Cardiac muscle cell (in vitro differentiated cells and primary cell): Measurements from ENCODE around the gene PITPNM2. TPM values are rescaled to one million over a fixed set of nuclear protein-coding genes. Genes with fewer than 3 reads are reported as not detected.
A peak's percentile ranks its signal among the peaks of the same experiment; 100 is the strongest.

Source experiments
- DNase-seq, 2 donors: peaks; one replicate each; pipeline versions ENCODE4 v3.0.0 to v3.0.0-alpha.2; 2010 to 2017; ENCODE audit warnings: low read depth in 1 of 2, low spot score in 1 of 2
- H3K27ac ChIP-seq: fragments of 200-600 bp; sonication (generic); 2 replicates; pipeline ENCODE4 v1.5.1; 2016
- H3K27me3 ChIP-seq: fragments of 200-600 bp; sonication (generic); 2 replicates; pipeline ENCODE4 v1.6.0; 2016; ENCODE audit warnings: control low read depth
- H3K36me3 ChIP-seq: fragments of 200-600 bp; sonication (generic); 2 replicates; pipeline ENCODE4 v1.5.1; 2016; ENCODE audit warnings: control low read depth
- H3K4me1 ChIP-seq: fragments of 200-600 bp; sonication (generic); 2 replicates; pipeline ENCODE4 v1.8.1; 2017; ENCODE audit warnings: low read depth, mild to moderate bottlenecking, mixed run types
- H3K4me3 ChIP-seq: fragments of 200-600 bp; sonication (generic); 2 replicates; pipeline ENCODE4 v1.5.1; 2016; ENCODE audit warnings: mild to moderate bottlenecking
- H3K9me3 ChIP-seq: fragments of 200-600 bp; sonication (generic); 2 replicates; pipeline ENCODE4 v1.5.1; 2017; ENCODE audit warnings: low read depth, mild to moderate bottlenecking, control low read depth
- polyA plus RNA-seq: library from polyadenylated mRNA; unstranded; fragments of >200 nt; fragmentation: Nextera tagmentation; extraction: Ambion mirVana; gene quantifications from 2 replicates; pipeline ENCODE4 v1.2.1, GENCODE V29; 2016
- total RNA-seq: library from RNA; depleted of rRNA; stranded (reverse); fragments of >200 nt; gene quantifications from 2 replicates; pipeline ENCODE4 v1.2.3, GENCODE V29; 2016
- TF ChIP-seq, protein P1 (sequence below): IDR thresholded peaks from 2 replicates; pipeline ENCODE4 v1.5.1; 2012; ENCODE audit warnings: low read depth, mild to moderate bottlenecking, low read length

Gene PITPNM2
- total and polyA plus RNA-seq, 2 experiments from 2014 or later: 2.9 to 5.6 TPM

GRCh38 chr12:123149501-123150274 is 1.2 kb downstream of the PITPNM2 start:
- peak in 1 of 2 donors; percentile 9 for DNase-seq
- no peaks in the 10 kb centered on the region for H3K36me3 ChIP-seq
- TF ChIP-seq, protein P1, sequence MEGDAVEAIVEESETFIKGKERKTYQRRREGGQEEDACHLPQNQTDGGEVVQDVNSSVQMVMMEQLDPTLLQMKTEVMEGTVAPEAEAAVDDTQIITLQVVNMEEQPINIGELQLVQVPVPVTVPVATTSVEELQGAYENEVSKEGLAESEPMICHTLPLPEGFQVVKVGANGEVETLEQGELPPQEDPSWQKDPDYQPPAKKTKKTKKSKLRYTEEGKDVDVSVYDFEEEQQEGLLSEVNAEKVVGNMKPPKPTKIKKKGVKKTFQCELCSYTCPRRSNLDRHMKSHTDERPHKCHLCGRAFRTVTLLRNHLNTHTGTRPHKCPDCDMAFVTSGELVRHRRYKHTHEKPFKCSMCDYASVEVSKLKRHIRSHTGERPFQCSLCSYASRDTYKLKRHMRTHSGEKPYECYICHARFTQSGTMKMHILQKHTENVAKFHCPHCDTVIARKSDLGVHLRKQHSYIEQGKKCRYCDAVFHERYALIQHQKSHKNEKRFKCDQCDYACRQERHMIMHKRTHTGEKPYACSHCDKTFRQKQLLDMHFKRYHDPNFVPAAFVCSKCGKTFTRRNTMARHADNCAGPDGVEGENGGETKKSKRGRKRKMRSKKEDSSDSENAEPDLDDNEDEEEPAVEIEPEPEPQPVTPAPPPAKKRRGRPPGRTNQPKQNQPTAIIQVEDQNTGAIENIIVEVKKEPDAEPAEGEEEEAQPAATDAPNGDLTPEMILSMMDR: no peak
- H3K27me3 ChIP-seq: peaks cover 3% of the 10 kb centered on the region
- peaks cover 23% of the 10 kb centered on the region for H3K4me1 ChIP-seq
- no peak overlapping the region for H3K27ac ChIP-seq
- H3K4me3 ChIP-seq: peak overlapping the region; percentile 71
- no peaks in the 10 kb centered on the region for H3K9me3 ChIP-seq

GRCh38 chr12:123149088-123149487 is 1.8 kb downstream of the PITPNM2 start:
- Histone ChIP-seq H3K4me1 (peaks cover 23% of the 10 kb centered on the region), H3K36me3 (no peaks in the 10 kb centered on the region), H3K27ac (no peak overlapping the region), H3K27me3 (peaks cover 3% of the 10 kb centered on the region), H3K4me3 (no peak overlapping the region), H3K9me3 (no peaks in the 10 kb centered on the region)
- peak in 1 of 2 donors; percentile 36 for DNase-seq
- TF ChIP-seq, protein P1: no peak

DNA sequence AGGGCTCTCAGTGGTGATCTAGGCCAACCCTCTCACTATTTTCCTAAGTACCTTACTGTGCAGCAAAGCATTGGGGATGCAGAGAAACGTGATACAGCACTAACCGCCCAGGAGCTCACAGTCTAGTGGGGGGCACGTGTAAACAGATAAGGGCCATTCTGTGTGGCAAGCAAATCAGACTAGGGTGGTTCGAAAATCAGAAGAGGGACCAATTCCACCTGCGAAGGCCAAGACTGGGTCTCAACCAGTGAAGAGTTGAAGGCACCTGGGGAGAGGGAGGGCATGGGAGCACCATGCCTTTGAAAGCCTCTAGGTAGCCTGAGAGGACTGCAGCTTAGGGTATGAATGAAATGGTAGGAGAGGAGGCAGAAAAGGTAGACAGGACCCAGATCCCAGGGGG is 2.2 kb downstream of the PITPNM2 start:
- TF ChIP-seq, protein P1: no peak
- no peak overlapping the region for H3K27ac ChIP-seq
- peaks cover 23% of the 10 kb centered on the region for H3K4me1 ChIP-seq
- H3K27me3 ChIP-seq: peaks cover 3% of the 10 kb centered on the region
- no peak overlapping the region for H3K4me3 ChIP-seq
- DNase-seq: no peak
- H3K36me3 ChIP-seq: no peaks in the 10 kb centered on the region
- no peaks in the 10 kb centered on the region for H3K9me3 ChIP-seq

DNA sequence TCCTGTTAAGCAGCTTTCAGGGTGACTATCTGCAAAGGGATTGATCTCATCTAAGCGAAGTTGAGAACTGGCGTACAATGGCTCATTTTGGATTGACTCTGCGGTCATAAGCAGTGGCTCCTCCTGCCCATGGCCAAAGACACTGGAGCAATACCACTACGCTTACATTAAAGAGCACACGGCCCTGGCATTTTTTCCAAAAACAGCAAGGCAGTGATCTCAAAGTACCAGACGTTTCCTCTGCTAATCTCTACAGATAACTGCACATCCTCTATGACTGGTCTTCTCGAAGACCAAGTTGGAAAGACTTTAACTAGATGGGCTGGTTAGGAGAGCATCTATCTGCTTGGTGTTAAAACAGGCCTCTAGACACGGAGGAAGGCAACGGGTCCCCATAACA is 2.7 kb downstream of the PITPNM2 start:
- Histone ChIP-seq H3K9me3 (no peaks in the 10 kb centered on the region), H3K4me1 (peaks cover 23% of the 10 kb centered on the region), H3K27me3 (peaks cover 3% of the 10 kb centered on the region), H3K4me3 (no peak overlapping the region), H3K36me3 (no peaks in the 10 kb centered on the region), H3K27ac (no peak overlapping the region)
- TF ChIP-seq, protein P1: no peak
- DNase-seq: no peak

DNA sequence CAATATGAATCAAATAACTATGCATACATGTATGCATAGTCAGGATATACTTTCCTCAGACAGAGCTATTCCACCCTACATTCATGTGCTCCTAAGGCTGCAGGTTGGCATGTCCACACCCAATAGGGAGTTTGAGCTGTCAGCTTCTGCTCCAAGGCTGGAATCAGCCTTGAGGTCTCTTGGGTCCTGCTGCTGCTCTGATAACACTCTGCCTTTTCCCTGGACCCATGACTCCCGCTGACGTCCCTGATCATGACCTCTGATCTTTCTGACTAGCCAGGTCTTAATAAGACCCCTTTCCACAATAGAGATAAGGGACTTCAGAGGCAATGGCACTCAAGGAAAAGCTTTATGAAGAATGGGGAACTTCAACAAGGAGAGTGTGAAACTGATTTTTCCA is 5.7 kb downstream of the PITPNM2 start:
- DNase-seq: peak in 1 of 2 donors; percentile 8
- no peaks in the 10 kb centered on the region for H3K36me3 ChIP-seq
- H3K27ac ChIP-seq: peak overlapping the region; percentile 64
- TF ChIP-seq, protein P1: no peak
- no peaks in the 10 kb centered on the region for H3K9me3 ChIP-seq
- peaks cover 38% of the 10 kb centered on the region for H3K4me1 ChIP-seq
- H3K4me3 ChIP-seq: no peak overlapping the region
- peaks cover 3% of the 10 kb centered on the region for H3K27me3 ChIP-seq
